Ammon's horn (tissue), 1 donor: Measurements from ENCODE around the gene POLR2J.
"Not testable (repeated sequence)": the region's sequence is repeated elsewhere in the genome, so short reads cannot be mapped to it uniquely, and the experiment has no call there.

Source experiments
- DNase-seq: peaks from one replicate; pipeline ENCODE4 v3.0.0-alpha.2; 2016; ENCODE audit warnings: low spot score

POLR2J gene

DNA sequence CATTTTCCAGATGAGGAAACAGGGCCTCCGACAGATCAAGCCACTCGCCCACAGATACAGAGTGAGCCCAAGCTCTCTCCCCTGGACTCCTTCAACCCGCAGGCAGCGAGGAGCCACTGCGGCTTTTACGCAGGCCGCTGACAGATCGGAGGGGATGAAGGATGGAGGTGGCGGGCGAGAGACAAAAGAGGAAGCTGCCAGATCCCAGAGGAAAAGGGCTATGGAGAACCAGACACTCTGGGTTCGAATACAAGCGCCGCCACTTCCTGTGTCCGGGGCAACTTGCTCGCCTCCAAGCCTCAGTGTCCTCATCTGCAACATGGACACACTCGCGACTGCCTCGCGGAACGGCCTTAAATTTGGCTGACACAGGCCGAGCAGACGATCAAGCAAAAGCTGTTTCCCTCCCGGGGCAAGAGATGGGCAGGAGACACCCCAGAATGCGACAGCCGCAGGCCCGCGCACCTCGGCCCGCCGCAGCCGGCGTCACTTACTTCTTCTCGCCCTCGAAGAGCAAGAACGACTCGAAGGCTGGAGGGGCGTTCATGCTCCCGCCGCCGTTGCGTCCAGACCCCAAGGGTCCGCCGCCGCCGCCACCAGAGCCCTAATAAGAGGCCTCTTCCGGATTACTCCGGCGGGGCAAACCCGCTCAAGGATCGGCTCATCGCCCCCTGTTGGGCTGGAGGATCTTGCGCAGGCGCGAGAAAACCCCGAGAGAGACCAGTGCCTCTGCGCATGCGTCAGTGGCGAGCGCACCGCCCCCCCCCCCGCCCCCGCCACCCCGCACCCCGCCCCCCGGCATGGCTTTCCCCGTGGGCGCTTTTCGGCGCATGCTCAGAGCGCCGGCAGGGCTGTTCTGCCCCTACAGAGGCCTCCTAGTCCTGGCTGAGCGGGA, at the start of gene POLR2J:
Gene POLR2J (minus strand): TSS at position 609 of the 895 bp plus-strand sequence. CDS start 62 bp downstream, at position 547.
- DNase-seq = not testable (repeated sequence)

DNA sequence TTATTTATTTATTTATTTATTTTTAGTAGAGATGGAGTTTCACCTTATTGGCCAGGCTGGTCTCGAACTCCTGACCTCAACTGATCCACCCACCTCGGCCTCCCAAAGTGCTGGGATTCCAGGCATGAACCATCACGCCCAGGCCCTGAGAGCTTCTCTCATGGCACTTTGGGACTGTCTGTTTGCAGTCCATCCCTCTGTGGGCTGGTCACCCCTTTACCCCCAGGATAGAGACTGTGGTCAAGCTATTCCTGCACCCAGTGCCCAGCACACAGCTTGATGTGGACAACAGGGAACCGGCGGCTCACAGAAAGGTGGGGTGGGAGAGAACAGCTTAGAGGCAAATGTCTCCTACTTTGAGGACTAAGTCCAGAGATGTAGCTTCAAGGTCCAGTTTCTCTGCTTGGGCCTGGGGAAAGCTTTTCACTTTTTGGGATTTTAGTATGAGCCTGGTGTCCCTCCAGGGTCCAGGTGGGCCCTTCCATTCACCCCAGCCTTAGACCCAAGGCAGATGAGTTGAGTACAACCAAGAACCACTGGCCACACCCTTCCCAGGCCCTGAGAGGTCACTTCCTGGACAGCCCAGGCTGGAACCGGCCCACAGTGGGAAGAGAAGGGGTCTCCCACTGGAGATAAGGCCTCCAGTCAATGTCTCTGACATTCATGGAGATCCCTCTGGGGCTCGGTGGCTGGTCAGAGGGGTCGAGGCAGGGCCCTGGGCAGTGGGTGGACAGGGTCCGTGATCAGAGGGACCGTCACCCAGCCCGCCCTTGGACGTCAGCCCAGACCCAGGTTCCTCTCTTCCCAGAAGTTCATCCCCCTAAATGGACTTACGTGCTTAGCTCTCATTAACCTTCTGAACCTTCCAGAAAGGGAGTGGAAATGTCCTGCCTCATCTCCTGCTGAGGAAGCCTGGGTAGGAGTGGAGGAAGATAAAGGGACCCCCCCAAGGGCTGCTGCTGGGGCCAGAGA, 49.4 kb upstream of the POLR2J start:
- not testable (repeated sequence) for DNase-seq

- not testable (repeated sequence) for DNase-seq
Observed at GRCh38 chr7:102527182-102527581, 48.5 kb upstream of the POLR2J start.

DNA sequence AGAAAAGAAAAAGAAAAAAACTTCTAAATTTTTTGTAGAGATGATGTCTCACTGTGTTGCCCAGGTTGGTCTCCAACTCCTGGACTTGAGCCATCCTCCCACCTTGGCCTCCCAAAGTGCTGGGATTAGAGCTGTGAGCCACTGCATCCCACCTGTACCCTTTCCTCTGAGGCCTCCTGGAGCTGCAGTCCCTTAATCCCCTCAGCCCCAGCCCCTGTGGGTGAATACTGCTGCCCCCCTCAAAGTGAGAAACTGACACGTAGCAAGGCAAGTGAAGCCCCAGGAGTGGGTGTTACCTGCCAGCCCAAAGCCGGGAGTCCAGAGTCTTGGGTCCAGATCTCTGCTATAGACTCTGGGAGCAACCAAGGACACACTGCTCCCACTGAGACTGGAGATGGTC, 46.1 kb upstream of the POLR2J start:
- not testable (repeated sequence) for DNase-seq

- DNase-seq = not testable (repeated sequence)
Observed at GRCh38 chr7:102520797-102521196, 42.1 kb upstream of the POLR2J start.

DNA sequence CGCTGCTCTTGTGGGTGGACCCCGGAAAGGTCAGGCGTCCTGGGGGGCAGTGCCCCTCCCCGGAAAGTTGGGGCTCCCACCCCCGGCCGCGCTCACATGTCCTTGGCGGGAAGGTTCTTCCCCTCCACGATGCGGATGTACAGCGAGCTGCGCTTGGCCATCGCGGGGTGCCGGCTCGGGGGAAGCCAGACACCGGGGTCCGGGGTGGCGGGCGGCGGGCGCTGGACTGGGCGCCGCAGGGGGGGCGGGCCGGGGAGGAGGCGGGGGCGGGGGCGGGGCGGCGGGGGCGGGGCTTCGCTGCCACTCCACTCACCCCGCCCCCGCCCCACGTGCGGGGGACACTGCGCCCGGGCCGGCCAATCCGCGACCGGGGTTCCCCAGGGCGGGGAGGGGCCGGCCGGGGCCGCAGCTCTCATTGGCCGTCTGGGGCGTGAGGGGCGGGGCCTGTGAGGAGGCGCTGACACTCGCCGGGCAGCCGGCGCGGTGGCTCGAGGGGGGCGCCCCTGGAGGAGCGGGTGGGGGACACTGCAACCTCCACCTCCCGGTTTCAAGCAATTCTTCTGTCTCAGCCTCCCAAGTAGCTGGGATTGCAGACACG, 38.9 kb upstream of the POLR2J start, which contains the start of gene RASA4B:
Gene RASA4B (minus strand): TSS at position 228 of the 598 bp plus-strand sequence. CDS start 67 bp downstream, at position 161.
- not testable (repeated sequence) for DNase-seq

DNA sequence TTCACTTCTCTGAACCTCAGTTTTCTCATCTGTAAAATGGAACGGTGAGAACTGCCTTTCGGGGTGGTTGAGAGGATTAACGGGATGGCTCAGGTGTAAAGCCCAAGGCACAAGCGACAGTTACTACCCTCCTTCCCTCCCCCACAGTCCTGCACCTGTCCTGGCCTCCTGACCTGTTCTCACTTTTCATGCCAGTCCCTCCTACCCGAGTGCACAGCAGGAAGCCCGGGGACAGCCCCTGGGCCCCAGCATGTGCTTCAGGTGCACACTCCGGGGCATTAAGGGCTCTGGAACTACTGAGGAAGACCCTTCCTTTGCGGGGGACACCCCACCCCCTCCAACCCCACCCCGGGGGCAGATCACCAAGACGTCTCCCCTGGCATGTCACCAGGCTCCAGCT, 38.2 kb upstream of the POLR2J start:
- not testable (repeated sequence) for DNase-seq

GRCh38 chr7:102515889-102516288, 37.2 kb upstream of the POLR2J start:
- DNase-seq = not testable (repeated sequence)

GRCh38 chr7:102514881-102515721, 36.4 kb upstream of the POLR2J start:
- DNase-seq = not testable (repeated sequence)

- peak; percentile 92 for DNase-seq
Observed at GRCh38 chr7:102512642-102513221, 34.0 kb upstream of the POLR2J start.

DNA sequence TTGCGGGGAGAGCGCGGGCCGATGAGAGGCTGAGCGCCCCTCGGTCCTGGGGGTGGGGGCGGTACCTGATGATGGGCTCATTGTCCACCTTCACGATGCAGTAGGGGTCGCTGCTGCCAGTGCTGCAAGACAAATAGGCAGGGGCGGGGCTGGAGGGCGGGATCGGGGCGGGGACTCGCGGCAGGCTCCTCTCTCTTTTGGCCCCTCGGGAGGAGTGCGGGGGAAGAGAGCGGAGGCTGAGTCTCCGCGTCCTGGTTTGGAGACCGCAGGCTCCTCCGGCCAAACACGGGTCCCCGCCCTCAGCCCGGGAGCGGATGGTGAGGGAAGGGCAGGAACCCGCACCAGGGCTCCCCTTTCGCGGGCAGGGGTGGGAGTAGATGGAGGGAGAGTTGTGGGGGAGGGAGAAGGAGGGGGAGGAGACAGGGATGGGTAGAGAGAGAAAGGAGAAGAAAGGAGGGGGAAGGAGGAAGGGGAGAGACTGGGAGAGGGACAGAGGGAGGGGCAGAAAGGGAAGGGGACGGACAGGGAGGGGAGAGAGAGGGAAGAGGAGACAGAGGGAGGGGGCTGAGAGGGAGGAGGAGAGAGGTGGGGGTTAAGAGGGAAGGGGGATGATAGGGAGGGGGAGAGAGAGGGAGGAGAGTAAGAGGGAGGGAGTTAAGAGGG, 33.3 kb upstream of the POLR2J start:
- not testable (repeated sequence) for DNase-seq

DNA sequence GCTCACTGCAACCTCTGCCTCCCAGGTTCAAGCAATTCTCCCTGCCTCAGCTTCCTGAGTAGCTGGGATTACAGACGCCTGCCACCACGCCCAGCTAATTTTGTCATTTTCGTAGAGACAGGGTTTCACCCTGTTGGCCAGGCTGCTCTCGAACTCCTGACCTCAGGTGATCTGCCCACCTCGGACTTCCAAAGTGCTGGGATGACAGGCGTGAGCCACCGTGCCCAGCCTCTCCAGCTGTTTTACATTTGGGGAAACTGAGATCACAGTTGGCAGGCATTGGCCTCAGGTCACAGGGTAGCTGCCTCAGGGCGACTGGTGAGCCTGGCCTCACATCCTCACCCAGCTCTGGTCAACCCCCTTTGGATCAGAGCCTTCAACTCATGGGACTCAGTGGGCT, 31.9 kb upstream of the POLR2J start:
- not testable (repeated sequence) for DNase-seq

- not testable (repeated sequence) for DNase-seq
Observed at GRCh38 chr7:102507410-102508088, 28.8 kb upstream of the POLR2J start.

GRCh38 chr7:102505298-102506185, 26.8 kb upstream of the POLR2J start:
- DNase-seq = not testable (repeated sequence)

GRCh38 chr7:102503141-102503540, 24.4 kb upstream of the POLR2J start:
- DNase-seq = not testable (repeated sequence)

GRCh38 chr7:102498321-102498720, 19.6 kb upstream of the POLR2J start:
- not testable (repeated sequence) for DNase-seq

- not testable (repeated sequence) for DNase-seq
Observed at GRCh38 chr7:102497308-102497707, 18.6 kb upstream of the POLR2J start.

GRCh38 chr7:102496861-102497260, 18.1 kb upstream of the POLR2J start:
- not testable (repeated sequence) for DNase-seq
